MCF 10A (cell line): ENCODE data around the gene CDA. TPM values are rescaled to one million over a fixed set of nuclear protein-coding genes. Genes with fewer than 3 reads are reported as not detected.

Source experiments
- BruUV-seq: library from RNA; stranded (reverse); fragments of 400-500 nt; replicated peaks from 2 replicates; lab custom pipeline; 2021; lab: Mats Ljungman, UMichigan
- CTCF ChIA-PET: fragments of 300-600 bp; sonication (Branson Sonifier 250); formaldehyde crosslinking; extraction: SDS; loops from one replicate; lab custom pipeline; 2021; ENCODE audit warnings: antibody characterized with exemption, inconsistent platforms; lab: Yijun Ruan, JAX
- POLR2A ChIA-PET: fragments of 300-600, 350-650 bp; sonication (Branson Sonifier 250); formaldehyde crosslinking; extraction: SDS; loops from one replicate; lab custom pipeline; 2020; ENCODE audit warnings: antibody characterized with exemption, inconsistent platforms; lab: Yijun Ruan, JAX
- DNase-seq: peaks from one replicate; pipeline ENCODE4 v3.0.0-alpha.2; 2018; ENCODE audit not compliant: unreplicated experiment
- H3K27ac Mint-ChIP-seq: one replicate; pipeline ENCODE4 v1.8.0; 2022; ENCODE audit warnings: mild to moderate bottlenecking, low read depth, mixed read lengths; ENCODE audit not compliant: unreplicated experiment
- H3K27me3 Mint-ChIP-seq: one replicate; pipeline ENCODE4 v1.8.0; 2022; ENCODE audit warnings: mixed read lengths; ENCODE audit not compliant: insufficient read depth, unreplicated experiment
- H3K36me3 Mint-ChIP-seq: one replicate; pipeline ENCODE4 v1.8.0; 2022; ENCODE audit warnings: mild to moderate bottlenecking, moderate library complexity, mixed read lengths; ENCODE audit not compliant: insufficient read depth, unreplicated experiment
- H3K4me1 Mint-ChIP-seq: one replicate; pipeline ENCODE4 v1.8.0; 2022; ENCODE audit warnings: mixed read lengths; ENCODE audit not compliant: insufficient read depth, unreplicated experiment
- H3K4me3 Mint-ChIP-seq: one replicate; pipeline ENCODE4 v1.8.0; 2022; ENCODE audit warnings: mild to moderate bottlenecking, moderate library complexity, mixed read lengths; ENCODE audit not compliant: unreplicated experiment
- H3K9me3 Mint-ChIP-seq: one replicate; pipeline ENCODE4 v1.8.0; 2022; ENCODE audit warnings: mixed read lengths; ENCODE audit not compliant: unreplicated experiment
- CTCF ChIP-seq: fragments of 200-600 bp; IDR thresholded peaks from one replicate; pipeline ENCODE4 v1.8.0; 2022; ENCODE audit warnings: antibody characterized with exemption, mild to moderate bottlenecking; ENCODE audit not compliant: unreplicated experiment
- intact Hi-C: fragments of 100-400 bp; cut with micrococcal nuclease; formaldehyde crosslinking; loops from 2 replicates; pipeline ENCODE4 v1.14.1; 2022
- total RNA-seq: library from RNA; stranded (reverse); gene quantifications from 2 replicates; pipeline ENCODE4 v1.2.3, GENCODE V29; 2022

CDA gene
- total RNA-seq, 1 experiment from 2014 or later: not detected

DNA sequence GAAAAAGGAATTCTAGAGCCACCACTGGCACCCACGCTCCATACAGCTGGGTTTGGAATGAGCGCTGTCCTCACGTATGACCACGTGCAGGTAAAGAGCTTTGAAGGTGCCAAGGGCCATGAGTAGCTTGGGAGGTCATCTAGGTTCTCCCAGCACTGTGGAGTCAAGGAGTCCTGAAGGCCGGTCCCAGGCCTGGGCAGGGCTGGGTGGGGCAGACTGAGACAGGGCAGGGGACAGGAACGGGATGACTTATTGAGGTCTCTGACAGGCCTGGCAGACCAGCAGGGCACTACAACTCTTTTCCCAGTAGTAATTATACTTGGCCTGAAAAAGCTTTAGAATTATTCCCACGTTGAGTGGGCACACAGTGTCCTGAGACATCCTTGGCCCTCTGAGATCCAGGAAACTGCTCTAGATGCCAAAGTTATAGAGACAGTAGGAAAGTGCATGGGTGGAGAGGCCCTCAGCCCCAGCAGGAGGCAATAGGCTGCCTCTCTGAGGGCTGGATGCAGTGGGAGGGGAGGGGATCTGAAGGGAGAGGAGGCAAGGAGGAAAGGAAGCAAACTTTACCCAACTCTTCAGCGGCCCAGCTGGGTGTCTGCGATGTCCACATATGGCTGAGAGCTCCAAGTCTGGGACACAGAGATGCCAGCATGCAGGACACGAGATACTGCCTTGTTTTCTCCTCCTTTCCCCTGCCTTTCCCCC lies 1.8 kb upstream of the CDA start:
- POLR2A ChIA-PET: no interaction called here
- peaks cover 20% of the 10 kb centered on the region for H3K4me1 Mint-ChIP-seq
- H3K27ac Mint-ChIP-seq: no peak overlapping the region
- BruUV-seq: no TSS peak
- H3K36me3 Mint-ChIP-seq: no peaks in the 10 kb centered on the region
- no peaks in the 10 kb centered on the region for H3K27me3 Mint-ChIP-seq
- no peak for DNase-seq
- no peak overlapping the region for H3K4me3 Mint-ChIP-seq
- TF ChIP-seq CTCF: no peak
- H3K9me3 Mint-ChIP-seq: no peaks in the 10 kb centered on the region
- intact Hi-C loops: no loop called here
- CTCF ChIA-PET: interaction anchor here (0.5 kb wide), 1 partner anchor 110 kb away, joined by 3 read pairs; no protein-coding TSS in a partner anchor

- Mint-ChIP-seq H3K4me3 (no peak overlapping the region), H3K9me3 (no peaks in the 10 kb centered on the region), H3K27ac (no peak overlapping the region), H3K4me1 (peaks cover 20% of the 10 kb centered on the region), H3K27me3 (no peaks in the 10 kb centered on the region), H3K36me3 (no peaks in the 10 kb centered on the region)
- no TSS peak for BruUV-seq
- ChIA-PET POLR2A (interaction anchor here (0.7 kb wide), 1 partner anchor 9 kb away, joined by 3 read pairs; no protein-coding TSS in a partner anchor), CTCF (no interaction called here)
- intact Hi-C loops: no loop called here
- TF ChIP-seq CTCF: no peak
- DNase-seq: peak; percentile 27
Observed at GRCh38 chr1:20587661-20588053, 1.2 kb upstream of the CDA start.

DNA sequence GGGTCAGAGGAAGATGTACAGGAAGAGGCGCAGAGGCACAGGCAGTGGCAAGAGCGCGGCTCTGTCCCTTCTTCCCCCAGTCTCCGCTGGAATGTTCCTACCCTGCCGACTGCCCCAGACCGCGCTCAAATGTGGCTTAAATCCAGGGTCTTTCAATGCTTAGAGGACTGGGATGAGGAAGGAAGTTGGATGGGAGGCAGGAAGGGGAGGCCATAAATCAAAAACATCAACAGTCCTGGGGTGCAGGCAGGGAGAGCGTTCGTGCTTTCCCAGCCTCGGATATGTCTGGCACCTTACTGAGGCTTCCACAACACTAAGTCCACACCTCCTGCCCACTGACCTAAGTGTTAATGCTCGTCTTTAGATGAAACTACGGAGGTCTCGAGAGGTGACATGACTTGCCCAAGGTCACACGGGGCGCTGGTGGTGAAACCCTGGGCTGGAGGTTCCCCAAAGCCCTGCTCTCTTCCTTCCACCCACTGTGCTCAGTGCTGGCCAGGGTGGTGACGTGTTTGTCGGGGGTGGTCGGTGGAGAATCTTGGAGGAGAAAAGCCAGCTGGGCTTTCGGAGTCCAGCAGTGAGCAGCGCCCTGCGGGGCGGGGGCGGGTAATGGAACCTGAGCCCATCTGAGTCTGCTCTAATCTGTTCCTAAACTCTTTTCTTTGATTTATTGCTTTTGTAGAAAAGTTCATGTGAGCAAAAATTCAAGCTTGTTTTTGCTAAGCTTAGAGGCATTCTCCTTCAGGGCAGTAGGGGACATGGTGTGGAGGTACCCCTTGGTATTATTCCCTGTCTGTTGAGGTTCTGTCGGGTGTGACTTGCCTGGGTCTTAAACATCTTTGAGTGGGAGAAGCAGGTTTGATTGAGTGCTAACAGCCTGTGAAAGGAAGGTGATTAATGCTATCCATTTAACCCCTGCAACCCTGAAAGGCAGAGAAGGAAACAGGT lies 708 bp downstream of the CDA start:
- Mint-ChIP-seq H3K27me3 (no peaks in the 10 kb centered on the region), H3K4me3 (no peak overlapping the region), H3K9me3 (no peaks in the 10 kb centered on the region), H3K4me1 (peaks cover 20% of the 10 kb centered on the region), H3K36me3 (no peaks in the 10 kb centered on the region), H3K27ac (no peak overlapping the region)
- CTCF ChIA-PET: no interaction called here
- TF ChIP-seq CTCF: no peak
- BruUV-seq: no TSS peak
- no peak for DNase-seq
- POLR2A ChIA-PET: no interaction called here
- intact Hi-C loops: no loop called here

DNA sequence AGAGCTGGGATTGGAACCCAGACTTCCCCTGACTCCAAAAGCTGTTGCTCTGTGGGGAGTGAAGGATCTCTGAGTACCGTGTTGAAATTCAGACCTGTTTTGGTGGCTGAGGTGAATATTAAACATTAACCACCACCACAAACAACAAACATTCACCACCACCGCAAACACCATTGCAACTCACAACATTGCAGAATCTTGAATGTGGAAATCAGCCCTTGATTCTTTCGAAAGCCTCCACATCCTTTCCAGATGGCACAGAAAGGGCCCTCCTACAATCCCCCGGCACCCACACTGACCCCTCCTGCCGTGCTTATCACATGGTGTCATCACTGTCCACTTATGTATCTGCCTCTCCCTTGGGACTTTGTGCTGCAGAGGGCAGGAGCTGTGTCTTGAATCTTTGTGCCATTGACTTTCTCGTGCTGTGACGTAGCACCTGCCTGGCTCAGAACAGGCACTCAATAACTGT lies 1.4 kb downstream of the CDA start:
- BruUV-seq: no TSS peak
- ChIA-PET CTCF (no interaction called here), POLR2A (no interaction called here)
- Mint-ChIP-seq H3K27me3 (no peaks in the 10 kb centered on the region), H3K4me1 (peaks cover 14% of the 10 kb centered on the region), H3K27ac (no peak overlapping the region), H3K4me3 (no peak overlapping the region), H3K36me3 (no peaks in the 10 kb centered on the region), H3K9me3 (no peaks in the 10 kb centered on the region)
- peak; percentile 68 for DNase-seq
- intact Hi-C loops: no loop called here
- TF ChIP-seq CTCF: no peak
